HS-27A (cell line): ENCODE data around the gene BAIAP2L2.
"Not testable (repeated sequence)": the region's sequence is repeated elsewhere in the genome, so short reads cannot be mapped to it uniquely, and the experiment has no call there.

Experiments
- DNase-seq: peaks from one replicate; pipeline ENCODE4 v3.0.0-alpha.2; 2012; ENCODE audit warnings: low read depth, missing footprints

BAIAP2L2 gene

DNA sequence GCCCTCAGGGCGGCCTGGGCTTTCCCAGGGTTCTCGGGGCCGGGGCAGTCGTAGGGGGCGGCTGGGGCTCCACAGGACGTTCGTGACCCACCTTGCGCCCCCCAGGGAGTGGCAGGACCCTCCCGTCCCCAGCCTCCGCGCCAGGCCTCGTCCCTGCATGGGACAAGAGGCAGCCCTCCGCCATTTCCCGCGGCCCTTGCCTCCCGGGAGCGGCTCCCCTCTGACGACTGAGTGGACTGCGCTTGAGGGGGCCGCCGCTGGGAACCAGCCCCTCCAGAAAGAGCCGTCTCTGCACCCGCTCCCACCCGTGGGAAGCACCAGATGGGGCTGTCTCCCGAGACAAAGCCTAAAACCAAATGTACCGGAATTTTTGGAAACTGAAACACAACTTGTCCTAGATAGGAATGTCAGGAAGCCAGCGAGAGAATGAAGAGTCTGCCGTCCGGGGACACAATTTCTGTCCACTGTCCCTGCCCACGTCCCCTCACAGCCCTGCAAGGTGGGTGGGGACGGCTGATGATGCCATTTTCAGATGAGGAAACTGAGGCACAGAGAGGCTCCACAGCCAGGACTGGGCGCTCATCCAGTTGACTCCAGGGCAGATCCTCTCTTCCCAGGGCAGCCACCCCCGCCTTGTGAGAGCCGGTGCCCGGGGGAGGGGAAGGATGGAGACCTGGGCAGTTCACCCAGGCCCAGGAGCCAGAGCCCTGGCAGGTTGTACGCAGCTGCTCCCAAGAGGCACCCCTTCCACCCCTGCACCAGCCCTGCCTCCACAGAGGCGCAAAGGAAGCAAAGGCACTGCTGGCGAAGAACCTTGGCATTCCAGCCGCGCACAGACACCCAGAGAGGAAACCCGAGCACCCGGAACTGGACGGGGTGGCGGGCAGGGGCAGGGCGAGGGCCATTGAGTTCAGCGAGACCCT is 71.3 kb downstream of the BAIAP2L2 start:
- no peak for DNase-seq

DNA sequence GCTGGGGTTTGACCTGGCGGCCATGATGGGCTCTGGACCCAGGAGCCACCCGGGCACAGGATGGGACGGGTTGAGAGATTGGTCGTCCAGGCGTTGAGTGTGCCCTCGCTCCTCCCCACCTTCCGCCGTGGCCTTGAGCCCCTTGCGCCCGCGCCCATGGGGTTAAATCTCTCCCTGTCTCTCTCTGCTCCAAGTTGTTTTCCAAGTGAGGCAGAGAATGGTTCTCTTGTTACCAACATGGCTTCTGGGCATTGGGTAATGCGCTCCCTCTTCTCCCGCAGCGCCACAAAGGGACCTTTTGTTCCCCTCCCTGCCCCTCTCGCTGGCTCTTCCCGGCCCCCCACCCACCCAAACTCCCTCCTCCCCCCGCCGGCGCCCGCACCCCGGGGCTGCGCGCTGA is 72.1 kb downstream of the BAIAP2L2 start:
- no peak for DNase-seq

DNA sequence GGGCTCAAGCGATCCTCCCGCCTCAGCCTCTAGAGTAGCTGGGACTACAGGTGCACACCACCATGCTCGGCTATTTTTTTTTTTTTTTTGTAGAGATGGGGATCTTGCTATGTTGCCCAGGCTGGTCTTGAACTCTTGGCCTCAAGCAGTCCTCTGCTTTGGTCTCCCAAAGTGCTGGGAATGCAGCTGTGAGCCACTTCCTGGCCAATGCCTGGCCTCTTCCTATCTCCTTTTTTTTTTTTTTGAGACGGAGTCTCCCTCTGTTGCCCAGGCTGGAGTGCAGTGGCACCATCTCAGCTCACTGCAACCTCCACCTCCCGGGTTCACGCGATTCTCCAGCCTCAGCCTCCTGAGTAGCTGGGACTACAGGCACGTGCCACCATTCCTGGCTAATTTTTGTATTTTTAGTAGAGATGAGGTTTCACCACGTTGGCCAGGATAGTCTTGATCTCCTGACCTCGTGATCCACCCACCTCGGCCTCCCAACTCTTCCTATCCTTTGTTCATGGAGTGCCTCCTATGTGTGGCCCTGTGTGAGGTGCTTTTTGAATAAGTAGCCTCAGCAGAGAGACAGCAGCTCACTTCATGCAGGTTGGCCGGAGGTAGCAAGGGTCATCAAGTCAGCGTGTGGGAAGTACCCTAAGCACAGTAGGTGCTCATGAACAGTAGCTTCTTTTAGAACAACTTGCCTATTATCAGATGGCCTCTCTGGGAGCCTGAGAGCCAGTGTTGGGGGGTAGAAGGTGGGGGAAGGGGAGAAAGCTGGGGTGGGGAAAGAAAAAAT is 72.9 kb downstream of the BAIAP2L2 start:
- not testable (repeated sequence) for DNase-seq

DNA sequence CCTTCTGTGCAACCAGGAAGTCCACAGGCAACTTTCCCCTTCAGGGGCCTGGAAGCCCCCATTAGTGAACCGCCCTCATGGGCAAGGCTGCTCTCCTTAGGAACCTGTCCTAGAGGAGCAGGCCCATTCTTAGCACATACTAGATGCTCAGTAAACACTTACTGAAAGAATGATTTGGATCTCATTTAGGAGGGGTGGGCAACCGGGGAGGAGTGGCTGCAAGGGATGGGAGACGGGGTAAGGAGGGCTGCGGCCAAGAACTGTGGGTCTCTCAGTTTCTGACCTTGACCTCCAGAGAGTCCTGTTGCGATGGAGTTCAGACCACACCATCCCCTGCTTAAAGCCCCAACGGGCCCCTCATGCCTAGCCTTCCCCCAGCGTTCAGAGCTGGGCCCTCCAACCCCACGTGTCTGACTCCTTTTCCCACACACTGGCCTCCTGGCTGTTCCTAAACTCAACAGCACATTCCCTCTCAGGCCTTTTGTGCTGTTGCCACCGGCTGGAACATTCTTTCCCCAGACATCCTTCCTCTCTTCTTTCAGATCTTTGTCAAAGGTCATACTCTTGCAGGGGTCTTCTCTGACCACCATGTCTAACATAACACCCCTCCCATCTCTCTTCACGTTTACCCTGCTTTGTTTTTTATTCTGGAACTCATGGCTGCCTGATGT is 74.0 kb downstream of the BAIAP2L2 start:
- DNase-seq, result no peak

DNA sequence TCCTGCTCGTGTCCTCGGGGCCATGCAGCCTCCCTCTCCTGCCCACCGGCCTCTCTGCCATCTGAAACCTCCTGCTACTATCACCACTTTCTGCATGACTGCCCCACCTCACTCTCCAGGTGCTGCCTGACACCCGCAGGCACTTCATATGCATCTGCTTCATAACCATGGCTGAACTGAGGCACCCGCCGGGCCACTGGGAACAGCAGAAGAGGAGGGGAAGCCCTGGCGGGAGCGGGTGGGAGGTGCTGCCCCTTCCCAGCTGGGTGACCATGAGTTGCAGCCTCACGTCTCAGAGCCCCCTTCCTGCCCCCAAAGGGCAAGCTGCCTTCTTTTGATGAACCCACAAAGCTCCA is 75.0 kb downstream of the BAIAP2L2 start:
- DNase-seq, result no peak
